HTERT RPE-1 (cell line): Measurements from ENCODE around the gene C2.
"Not testable (repeated sequence)": the region's sequence is repeated elsewhere in the genome, so short reads cannot be mapped to it uniquely, and the experiment has no call there.

Experiments
- in situ Hi-C: fragments of 300-500 bp; cut with MboI; formaldehyde crosslinking; loops from 4 replicates; pipeline ENCODE4 v1.14.3; 2020; ENCODE audit warnings: low sequenced_read_pairs

The C2 gene

GRCh38 chr6:31920811-31921210, 6.7 kb upstream of the C2 start:
- in situ Hi-C loops = no loop called here

GRCh38 chr6:31922942-31923341, 4.6 kb upstream of the C2 start:
- in situ Hi-C loops = no loop called here

GRCh38 chr6:31927863-31928671, 550 bp downstream of the C2 start:
- in situ Hi-C loops = no loop called here

- in situ Hi-C loops = no loop called here
Measured at GRCh38 chr6:31928672-31928939, 1.1 kb downstream of the C2 start.

GRCh38 chr6:31930962-31931361, 3.4 kb downstream of the C2 start:
- in situ Hi-C loops = no loop called here

- in situ Hi-C loops = not testable (repeated sequence)
Measured at GRCh38 chr6:31932137-31932536, 4.6 kb downstream of the C2 start.

- in situ Hi-C loops = no loop called here
Measured at GRCh38 chr6:31933537-31933936, 6.0 kb downstream of the C2 start.

GRCh38 chr6:31935021-31935420, 7.5 kb downstream of the C2 start:
- in situ Hi-C loops = no loop called here

- in situ Hi-C loops = no loop called here
Measured at GRCh38 chr6:31935823-31936222, 8.3 kb downstream of the C2 start.

- in situ Hi-C loops = no loop called here
Measured at GRCh38 chr6:31940256-31940664, 12.7 kb downstream of the C2 start.

GRCh38 chr6:31943742-31944141, 16.2 kb downstream of the C2 start:
- in situ Hi-C loops = no loop called here

- in situ Hi-C loops = no loop called here
Measured at GRCh38 chr6:31945154-31945506, 17.6 kb downstream of the C2 start.

GRCh38 chr6:31945507-31946369, 18.2 kb downstream of the C2 start, which contains the start of gene CFB:
Gene CFB (plus strand): TSS chr6:31946095. CDS start chr6:31946222, 127 bp downstream.
- in situ Hi-C loops = no loop called here

GRCh38 chr6:31946370-31946885, 18.9 kb downstream of the C2 start:
- in situ Hi-C loops = no loop called here

GRCh38 chr6:31947070-31947675, 19.7 kb downstream of the C2 start:
- in situ Hi-C loops = no loop called here

GRCh38 chr6:31947864-31948263, 20.3 kb downstream of the C2 start:
- in situ Hi-C loops = no loop called here

GRCh38 chr6:31948306-31948705, 20.8 kb downstream of the C2 start:
- in situ Hi-C loops = no loop called here

GRCh38 chr6:31948753-31949413, 21.4 kb downstream of the C2 start:
- in situ Hi-C loops = no loop called here

GRCh38 chr6:31949926-31950548, 22.5 kb downstream of the C2 start:
- in situ Hi-C loops = no loop called here

- in situ Hi-C loops = no loop called here
Measured at GRCh38 chr6:31952140-31952805, 24.8 kb downstream of the C2 start.
